ENCODE measurements around the gene SIPA1.
A peak's percentile ranks its signal among the peaks of the same experiment; 100 is the strongest.

SIPA1 gene

DNA sequence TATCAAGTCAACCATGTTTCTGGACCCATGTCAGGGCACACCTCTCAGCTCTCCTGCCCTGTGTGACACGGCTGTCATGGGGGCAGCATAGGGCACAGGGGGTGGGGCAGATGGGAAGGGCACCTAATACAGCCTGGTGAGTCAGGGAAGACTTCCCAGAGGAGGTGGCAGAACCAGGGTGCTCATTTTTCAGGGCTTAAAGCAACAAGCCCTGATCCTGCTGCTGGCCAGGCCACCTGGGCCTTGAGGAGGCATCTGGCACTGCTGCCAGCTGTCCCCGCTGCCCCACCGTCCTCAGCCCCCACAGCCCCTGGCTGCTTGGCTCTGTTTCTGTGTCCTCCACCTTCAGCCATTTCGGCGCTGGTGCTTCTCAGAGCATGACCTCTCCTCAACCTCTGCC is 28.2 kb upstream of the SIPA1 start:
- DNase-seq: no peak

DNA sequence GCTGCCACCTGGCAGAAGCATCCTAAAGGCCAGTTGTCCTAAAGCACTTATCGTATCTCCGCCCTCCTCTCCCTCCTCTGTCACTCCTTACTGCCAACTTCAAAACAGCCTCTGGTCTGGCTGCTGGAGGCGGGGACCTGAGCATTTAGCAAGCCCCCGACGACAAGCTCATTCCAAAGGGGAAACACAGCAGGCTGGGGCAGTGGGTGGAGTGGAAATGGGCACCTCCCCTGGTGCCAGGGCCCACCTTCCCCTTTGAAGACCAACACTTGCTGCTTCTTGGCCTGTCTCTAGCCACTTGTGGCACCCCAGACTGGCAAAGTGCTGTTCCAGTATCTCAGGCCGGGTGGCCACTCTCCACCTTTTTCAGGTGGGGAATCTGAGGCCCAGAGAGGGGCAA is 27.5 kb upstream of the SIPA1 start:
- DNase-seq: no peak

DNA sequence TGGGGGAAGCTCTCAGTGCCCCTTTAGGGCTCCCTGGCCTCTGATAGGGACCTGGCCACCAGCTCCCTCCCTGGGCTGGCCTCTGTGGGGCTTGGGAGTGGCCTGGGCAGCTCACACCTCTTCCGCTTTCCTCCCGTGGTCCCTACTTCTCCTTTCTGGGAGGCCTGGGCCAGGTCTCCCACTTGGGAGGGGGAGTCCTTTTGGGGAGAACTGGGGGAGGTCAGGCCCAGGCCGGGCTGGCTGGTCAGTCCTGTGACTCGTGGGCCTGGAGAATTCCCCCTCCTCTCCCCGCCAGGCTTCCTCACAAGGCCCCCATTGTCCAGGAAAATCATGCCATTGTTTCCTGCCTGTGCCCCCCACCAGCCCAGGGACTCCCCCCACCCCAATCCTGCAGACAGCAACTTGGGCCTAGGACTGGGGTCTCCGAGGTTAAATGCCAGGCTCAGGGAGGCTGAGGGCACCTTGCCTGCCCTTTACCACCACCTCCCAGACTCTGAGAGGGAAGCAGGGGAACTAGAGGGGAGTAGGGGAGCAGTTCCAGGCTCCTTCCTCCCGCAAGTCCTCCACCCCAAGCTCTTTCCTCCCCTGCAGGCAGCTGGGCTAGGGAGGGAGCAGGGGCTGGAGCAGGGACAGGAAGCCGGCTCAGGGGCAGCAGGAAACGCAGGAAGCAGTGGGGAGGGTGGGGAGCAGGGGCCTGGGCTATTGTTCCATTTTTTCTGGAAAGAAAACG is 26.7 kb upstream of the SIPA1 start:
- DNase-seq: no peak

DNA sequence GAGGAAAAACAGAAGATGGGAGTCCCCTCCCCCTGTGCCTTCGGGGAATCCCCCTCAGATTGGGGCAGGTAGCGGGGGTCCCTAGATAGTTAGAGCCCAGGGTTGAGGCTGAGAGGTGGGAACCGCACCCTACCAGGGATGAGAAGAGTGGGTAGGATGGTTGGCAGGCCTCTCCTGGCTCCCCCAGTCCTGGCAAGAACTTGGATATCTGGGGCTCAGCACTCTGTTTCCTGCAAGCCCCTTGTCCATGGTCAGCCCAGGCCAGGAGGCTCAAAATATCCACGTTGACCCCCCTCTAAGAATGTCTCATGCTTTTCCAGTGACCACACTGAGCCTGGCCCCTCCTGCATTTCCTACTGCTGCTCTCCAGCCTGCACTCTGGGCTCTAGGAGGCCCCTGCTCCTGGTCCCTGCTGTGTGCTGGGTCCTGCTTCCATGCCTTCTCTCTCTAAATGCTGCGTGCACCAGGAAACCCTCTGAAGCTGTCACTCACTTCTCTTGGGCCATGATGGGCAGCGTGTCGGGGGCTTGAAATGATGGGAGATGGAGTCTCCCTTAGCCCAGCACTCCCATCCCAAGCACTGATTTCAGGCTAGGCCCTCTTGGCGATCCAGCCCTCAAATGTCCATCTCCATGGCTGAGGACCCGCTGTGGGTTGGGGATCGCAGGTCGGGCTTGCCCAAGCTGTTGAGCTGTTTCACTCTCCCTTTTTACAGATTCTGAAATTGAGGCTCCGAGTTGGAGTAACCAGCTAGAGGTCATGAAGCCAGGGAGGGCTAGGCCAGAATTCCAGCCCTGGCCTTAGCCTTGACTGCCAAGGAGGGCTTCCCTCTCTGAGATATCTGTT is 25.9 kb upstream of the SIPA1 start:
- DNase-seq: no peak

DNA sequence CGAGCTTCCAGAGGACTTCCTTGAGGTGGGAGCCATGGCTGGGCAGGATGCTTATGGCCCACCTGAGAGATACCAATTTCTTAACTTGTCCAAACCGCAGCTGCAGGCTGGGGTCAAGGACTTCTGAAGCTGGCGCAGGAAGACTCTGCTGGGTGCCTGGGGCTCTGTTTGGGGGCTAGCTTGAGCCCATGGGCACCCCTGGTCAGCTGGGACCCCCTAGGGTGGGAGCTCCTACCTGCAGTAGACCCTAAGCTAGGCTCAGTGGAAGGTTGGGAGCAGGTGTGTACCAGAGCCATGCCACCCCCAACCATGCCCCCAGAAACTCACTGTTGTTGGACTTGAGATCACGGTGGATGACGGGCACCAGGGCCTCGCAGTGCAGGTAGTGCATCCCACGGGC is 25.2 kb upstream of the SIPA1 start:
- no peak for DNase-seq

DNA sequence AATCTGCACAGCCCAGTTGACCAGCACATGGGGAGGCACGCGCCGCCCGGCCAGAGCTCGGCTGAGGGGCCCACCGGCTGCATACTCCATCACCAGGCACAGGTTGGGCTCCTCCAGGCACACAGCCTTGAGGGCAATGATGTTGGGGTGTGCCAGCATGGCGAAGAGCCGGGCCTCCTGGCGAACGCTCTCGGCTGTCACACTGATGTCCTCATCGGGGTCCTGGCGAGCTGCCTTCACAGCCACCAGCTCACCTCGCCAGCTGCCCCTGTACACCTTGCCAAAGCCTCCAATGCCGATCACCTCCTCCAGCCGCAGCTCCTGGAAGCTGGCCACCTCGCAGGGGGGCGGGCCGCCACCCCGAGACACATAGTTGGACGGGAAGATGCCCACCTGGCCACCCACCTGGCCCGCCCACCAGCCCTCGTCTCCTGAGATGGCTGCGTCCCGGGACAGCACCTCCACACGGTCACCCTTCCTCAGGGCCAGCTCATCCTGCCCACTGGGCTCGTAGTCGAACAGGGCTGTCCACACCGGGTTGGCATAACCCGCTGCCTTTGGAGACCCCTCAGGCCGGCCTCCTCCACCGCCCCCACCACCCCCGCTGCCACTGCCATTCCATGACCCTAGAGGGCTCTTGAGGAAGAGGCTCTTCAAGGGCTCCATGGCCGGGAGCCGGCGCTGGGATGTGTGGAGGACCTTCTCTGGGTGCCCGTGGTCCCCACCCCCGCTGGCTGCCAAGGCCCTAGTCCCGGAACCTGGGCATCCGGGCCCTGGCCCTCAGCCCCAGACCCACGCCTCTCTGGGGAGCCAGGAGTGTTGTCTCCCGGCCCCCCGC is 24.6 kb upstream of the SIPA1 start:
- no peak for DNase-seq

DNA sequence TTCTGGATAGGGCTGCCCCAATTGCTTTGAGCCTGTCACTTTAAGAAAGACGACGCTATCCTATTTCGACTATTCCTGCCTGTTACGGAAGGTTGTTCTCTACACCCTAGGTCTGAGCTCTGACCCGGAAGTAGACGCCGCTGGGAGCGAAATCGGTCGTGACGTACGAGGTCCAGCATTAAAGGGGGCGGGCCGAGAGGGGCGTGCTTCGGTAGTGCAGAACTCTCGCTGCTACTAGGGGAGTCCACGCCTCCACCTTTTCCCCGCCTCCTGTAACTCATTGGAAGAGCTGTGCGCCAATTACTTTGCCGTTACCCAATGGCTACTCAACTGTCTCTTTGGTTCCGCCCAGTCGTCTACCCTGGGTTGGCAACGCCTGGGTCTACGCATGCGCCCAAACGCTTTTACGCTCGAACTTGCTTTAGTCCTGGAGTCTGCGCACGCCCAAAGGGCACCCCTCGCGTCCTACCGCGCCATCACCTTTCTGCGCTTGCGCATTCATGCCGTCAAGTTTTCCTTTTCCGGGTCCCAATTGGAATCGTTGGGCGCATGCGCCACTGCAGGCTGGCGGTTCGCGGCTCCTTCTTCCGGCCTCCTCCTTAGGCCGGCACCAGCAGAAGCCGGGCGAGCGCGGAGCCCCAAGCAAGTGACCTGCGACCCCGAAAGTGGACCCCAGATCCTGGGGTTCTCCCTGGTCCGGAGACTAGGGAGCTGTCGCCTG is 22.5 kb upstream of the SIPA1 start, which contains the start of gene PCNX3:
Gene PCNX3, plus strand, starts transcription at position 548 of the 721 bp plus-strand sequence. CDS start 536 bp downstream, outside the sequence.
- peak; percentile 100 for DNase-seq

DNA sequence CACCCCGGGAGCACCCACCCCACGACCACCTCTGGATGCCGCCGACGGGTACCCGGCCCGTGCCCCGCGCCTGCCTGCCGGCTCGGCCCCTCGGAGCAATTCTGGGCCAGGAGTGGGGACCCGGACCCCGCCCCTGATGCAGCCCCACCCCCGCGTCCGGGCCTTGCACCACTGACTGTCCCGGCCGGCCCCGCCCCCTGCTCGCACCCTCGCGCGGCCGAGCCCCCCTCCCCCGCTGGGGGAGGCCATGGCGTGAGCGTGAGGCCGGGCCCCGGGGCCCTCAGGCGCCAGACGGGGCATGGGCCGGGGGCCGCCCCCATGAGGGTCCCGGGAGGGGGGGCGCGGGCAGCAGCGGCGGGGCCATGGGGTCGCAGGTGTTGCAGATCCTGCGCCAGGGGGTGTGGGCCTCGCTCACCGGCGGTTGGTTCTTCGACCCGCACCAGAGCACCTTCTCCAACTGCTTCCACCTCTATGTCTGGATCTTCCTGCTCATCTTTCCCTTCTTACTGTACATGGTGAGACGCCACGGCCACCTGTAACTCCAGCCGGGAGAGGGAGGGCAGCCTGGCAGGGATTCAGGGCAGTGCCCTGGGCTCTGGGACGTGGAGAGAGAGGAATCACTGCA is 21.8 kb upstream of the SIPA1 start:
- DNase-seq: no peak

DNA sequence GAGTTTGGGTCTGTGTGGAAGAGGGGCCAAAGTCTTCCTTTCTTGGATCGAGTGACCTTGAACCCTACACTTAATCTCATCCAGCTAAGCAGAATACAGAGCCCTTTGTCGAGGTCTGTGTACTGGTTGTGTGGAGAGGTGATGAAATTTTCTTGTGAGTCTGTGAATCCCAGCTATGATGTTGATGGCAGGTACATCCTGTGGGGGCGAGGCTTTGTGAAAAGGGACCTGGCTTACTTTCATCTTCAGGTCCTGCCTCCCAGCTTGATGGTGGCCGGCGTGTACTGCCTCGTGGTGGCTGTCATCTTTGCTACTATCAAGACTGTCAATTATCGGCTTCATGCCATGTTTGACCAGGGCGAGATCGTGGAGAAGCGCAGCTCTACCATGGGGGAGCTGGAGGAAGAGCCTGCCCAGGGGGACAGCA is 21.3 kb upstream of the SIPA1 start:
- no peak for DNase-seq

DNA sequence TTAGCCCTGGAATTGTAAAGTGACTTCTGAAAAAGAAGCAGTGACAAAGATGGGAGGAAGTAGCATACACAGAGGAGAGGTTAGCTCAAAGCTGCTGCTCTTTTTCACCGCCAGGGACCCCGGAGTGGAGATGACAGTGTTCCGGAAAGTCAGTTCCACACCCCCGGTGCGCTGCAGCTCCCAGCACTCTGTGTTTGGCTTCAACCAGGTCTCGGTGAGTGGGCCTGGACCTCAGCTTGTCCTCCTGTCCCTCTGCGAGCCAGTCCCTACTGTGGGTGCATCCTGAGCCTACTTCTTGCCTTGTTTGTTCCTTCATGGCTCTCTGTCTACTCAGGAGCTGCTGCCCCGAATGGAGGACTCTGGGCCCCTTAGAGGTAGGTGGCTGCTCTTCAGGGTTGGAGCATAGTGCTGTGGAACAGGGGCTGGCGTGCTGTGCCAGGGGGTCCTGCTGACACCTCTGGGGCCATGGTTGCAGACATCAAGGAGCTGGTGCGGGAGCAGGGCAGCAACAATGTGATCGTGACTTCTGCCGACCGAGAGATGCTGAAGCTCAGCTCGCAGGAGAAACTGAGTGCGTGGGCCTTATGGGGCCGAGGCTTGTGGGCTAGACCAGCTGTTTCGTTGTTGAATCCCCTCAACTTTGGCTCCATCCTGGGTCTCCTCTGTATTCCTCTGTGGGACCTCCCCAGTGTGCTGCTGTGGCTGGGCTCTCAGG is 20.6 kb upstream of the SIPA1 start:
- no peak for DNase-seq

DNA sequence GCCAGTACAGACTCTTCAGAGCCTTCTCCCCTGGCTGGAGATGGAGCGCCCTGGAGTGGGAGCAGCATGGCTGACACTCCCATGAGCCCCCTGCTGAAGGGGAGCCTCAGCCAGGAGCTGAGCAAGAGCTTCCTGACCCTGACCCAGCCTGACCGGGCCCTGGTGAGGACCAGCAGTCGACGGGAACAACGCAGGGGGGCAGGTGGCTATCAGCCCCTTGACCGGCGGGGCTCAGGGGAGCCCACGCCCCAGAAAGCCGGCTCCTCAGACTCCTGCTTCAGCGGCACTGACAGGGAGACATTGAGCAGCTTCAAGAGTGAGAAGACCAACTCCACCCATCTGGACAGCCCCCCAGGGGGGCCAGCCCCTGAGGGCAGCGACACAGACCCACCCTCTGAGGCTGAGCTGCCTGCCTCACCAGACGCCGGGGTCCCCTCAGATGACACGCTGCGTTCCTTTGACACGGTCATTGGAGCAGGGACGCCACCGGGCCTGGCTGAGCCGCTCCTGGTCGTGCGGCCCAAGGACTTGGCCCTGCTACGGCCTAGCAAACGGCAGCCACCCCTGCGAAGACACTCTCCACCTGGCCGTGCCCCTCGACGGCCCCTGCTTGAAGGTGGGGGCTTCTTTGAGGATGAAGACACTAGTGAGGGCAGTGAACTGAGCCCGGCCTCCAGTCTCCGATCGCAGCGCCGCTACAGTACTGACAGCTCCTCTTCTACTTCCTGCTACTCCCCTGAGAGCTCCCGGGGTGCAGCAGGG is 19.7 kb upstream of the SIPA1 start:
- DNase-seq: no peak

DNA sequence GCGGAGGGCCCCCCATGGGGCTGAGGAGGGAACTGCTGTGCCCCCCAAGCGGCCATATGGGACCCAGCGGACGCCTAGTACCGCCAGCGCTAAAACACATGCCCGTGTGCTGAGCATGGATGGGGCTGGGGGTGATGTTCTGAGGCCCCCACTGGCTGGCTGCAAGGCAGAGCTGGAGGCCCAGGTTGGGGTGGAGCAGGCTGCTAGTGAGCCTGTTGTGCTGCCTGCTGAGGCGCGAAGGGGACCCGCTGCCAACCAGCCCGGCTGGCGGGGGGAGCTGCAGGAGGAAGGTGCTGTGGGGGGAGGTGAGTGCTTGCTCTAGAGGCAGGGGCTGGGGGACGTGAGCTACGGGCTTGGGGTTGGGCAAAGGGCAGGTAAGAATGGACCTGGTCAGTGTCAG is 19.1 kb upstream of the SIPA1 start:
- no peak for DNase-seq

DNA sequence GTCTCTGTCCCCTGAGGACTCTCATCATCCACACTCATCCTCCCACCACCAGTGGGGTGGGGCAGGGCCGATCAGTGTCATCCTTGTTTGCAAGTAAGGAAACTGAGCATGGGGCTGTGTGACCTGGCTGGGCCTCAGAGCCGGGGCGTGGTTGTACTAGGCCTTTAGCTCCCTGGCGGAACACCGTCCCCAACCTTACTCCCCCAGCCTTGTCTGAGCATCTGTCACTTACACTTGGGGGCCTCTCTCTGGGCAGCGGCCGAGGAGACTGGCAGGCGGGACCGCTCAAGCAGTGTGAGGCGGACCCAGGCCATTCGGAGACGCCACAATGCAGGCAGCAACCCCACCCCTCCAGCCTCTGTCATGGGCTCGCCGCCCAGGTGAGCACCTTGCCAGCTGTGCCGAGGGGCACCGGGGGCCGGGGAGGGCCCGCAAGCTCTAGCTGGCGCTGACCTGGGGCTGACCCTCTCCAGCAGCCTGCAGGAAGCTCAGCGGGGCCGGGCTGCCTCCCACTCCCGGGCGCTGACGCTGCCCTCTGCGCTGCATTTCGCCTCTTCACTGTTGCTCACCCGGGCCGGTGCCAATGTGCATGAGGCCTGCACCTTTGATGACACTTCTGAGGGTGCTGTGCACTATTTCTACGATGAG is 18.5 kb upstream of the SIPA1 start:
- DNase-seq: no peak

DNA sequence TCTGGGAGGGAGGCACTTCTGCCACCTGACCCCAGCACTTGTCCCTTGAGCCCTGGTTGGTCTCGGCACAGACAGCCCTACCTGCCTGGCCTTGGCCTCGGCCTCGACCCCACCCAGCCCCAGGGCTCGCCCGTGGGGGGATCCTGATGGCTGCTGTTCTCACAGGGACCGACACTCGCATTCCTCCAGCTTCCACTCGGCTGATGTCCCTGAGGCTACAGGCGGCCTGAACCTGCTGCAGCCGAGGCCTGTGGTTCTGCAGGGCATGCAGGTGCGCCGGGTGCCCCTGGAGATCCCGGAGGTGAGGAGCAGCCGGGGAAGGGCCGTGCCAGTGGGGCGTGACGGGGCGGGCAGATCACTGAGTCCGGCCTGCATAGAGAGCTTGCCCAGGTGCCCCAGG is 17.2 kb upstream of the SIPA1 start:
- no peak for DNase-seq

DNA sequence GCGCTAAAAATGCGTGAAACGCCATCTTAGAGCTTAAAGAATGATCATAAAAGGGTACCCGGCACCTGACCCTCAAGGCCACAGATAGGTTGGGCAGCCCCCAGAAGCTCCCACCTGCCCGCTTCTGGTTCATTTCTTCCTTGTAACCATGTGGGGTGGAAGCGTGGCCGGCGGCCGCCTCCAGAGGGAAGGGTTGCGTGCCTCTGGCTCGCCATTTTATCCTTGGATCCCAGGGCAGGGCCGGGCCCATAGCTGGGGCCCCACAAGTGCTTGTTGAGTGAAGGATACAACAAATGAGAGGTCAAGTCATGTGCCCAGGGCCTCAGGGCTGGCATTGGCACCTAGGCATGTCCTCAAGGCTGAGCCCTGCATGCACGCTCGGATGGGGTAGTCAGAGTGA is 16.4 kb upstream of the SIPA1 start:
- no peak for DNase-seq

DNA sequence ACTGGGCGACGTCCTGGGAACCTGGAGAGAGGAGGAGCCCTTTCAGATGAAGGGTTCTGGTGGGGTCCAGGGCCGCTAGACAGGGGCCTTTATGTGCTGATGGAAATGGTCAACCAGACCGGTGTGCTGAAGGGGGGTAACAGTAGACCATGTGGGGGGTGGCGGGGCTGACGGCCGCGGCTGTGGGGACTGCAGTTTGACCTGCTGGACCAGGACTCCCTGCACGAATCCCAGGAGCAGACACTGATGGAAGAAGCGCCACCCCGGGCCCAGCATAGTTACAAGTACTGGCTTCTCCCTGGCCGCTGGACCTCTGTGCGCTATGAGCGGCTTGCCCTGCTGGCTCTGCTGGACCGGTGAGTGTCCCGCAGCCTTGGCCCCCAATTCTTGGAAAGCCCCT is 15.9 kb upstream of the SIPA1 start:
- DNase-seq: no peak

DNA sequence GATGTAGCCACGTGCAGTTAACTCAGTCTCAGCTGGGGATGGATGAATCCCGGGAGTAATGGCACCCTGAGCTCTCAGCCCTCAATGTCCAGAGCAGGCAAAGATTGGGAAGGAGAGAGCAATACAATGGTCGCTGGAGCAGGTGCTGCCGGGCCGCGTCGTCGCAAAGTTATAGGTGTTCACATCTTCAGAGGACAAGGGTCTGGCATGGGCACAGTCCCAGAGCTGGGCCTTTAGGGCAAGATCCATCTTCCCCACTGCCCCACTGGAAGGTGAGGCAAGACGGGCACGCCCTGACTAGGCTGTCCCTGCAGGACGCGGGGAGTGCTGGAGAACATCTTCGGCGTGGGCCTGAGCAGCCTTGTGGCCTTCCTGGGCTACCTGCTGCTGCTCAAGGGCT is 14.7 kb upstream of the SIPA1 start:
- DNase-seq: no peak

DNA sequence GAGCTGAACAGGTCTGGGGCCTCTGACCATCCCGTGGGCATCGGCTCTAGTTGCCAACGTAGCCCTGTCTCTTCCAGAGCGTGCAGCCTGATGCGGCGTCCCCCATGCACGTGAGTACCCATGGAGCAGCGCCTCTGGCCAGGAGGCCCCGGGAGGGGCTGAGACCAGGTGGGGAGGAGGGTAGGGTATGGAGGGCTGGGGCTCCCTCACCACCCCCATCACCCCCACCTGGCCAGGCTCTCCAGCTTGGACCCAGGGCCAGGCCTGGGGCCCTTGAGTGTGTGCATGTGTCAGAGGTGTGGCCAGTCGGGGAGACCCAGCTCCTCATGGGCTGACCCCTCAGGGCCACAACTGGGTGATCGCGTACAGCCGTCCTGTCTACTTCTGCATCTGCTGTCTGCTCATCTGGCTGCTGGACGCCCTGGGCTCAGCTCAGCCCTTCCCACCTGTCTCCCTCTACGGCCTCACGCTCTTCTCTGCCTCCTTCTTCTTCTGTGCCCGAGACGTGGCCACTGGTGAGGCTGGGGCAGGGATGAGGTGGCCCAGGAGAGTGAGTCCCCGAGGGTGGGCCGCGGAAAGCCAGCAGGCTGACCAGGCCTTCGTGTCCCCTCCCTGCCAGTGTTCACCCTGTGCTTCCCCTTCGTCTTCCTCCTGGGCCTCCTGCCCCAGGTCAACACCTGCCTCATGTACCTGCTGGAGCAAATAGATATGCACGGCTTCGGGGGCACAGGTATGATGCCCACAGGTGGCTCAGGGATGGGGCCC is 13.9 kb upstream of the SIPA1 start:
- DNase-seq: no peak

DNA sequence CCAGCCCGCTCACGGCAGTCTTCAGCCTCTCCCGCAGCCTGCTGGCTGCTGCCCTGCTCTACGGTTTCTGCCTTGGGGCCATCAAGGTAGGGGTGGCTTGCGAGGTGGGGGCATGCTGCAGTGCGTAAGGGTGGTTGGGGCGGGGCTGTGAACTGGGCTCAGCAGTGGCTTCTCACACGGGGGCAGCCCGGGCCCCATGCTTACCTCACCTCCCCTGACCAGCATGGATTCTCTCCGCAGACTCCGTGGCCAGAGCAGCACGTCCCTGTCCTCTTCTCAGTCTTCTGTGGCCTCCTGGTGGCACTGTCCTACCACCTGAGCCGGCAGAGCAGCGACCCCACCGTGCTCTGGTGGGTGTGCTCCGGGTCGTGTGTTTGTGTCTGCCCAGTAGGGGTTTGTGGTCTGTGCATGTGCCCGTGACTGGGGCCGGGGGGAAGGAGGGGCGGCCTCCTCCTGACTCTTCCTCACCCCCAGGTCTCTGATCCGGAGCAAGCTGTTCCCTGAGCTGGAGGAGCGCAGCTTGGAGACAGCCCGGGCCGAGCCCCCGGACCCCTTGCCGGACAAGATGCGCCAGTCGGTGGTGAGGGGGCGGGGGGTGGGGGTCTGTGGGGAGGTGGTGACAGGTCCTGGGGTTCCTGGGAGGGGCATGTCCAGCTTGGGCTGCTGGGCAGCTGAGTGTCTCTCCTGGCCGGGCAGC is 12.8 kb upstream of the SIPA1 start:
- DNase-seq: no peak
